COR-L47 (cell line): Measurements from ENCODE around the gene ITPR2.
"Not testable (repeated sequence)": the region's sequence is repeated elsewhere in the genome, so short reads cannot be mapped to it uniquely, and the experiment has no call there.

ENCODE experiments used
- DNase-seq: peaks from one replicate; lab custom pipeline; 2025; lab: John Stamatoyannopoulos, UW

ITPR2 gene

DNA sequence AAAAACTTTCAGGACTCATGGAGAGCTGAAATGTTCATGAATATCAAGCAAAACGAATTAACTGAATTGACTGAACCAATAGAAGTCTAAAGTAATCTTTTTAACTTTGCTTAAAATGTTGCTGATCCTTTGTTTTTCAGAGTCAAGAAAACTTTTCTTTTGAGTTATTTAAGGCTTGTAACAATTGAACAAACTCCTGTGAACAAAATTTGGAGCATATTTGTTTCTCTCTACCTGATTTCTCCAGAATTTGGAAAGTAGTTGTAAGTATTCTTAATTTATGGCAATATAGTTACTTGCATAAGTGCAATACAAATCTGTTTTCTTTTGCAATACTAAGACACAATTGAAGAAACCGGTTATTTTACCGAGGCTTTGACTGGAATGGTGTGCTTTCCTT lies 77.6 kb downstream of the ITPR2 start:
- DNase-seq, result not testable (repeated sequence)

DNA sequence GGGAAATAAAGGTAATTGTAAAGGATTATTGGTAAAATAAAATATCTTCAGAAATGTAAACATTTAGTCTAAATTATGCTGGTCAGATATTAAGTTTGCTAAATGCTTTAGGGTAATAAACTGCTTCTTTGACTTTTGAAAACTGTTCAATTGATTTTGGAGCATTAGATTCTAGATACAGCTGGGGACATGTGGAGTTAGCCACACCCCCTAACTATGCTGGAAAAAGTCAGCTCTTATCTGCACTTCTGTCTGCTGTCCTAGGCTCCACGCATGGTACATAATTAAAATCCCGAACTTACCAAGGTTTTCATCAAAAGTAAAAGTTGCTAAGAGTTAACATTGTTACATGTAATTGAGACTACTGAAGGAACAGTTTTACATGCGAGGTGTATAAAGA lies 78.8 kb downstream of the ITPR2 start:
- DNase-seq, result no peak

DNA sequence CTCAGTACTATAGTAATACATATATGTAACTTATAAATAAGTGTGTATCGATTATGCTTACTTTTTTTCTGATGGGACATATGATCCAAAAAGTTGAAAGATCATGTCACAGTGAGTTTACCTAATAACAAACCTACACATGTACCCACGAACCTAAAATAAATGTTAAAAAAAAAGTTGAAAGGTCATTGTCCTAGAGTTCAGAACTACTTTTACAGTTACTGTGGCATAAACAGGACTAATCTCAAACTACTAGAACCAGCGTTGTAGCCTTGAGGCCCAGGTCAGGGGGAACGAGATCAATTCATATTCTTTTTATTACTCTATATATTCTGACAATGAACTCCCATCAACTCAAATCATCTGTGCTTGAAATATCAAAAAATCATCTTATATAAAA lies 81.8 kb downstream of the ITPR2 start:
- DNase-seq, result no peak

DNA sequence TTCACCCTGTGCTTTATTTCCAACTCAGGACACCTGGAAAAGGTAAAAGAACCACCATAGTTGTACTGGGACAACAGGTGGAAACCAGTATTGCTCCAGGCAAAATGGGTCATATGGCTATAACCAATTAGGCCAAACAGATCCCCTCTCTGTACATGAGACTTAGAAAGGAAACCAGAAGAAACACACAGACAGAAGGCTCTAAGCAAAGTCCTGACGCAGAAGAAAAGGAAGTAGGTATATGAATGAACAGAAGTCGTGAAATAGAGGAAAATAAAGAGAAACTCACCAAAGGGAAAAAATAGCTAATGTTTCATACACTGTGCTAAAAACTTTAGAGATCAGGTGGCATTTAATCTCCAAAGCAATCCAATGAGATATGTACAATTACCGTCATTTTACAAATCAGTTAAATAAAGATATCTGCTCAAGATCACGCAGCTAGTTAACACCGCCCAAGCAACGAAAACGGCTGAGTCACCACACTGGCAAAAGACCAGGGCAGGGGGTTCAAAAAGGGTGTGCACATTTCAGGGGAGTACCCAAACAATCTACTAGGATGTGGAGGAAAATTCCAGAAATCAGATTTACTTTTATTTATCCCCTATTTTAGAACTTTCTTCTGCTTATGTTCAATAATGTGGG lies 82.3 kb downstream of the ITPR2 start:
- no peak for DNase-seq

DNA sequence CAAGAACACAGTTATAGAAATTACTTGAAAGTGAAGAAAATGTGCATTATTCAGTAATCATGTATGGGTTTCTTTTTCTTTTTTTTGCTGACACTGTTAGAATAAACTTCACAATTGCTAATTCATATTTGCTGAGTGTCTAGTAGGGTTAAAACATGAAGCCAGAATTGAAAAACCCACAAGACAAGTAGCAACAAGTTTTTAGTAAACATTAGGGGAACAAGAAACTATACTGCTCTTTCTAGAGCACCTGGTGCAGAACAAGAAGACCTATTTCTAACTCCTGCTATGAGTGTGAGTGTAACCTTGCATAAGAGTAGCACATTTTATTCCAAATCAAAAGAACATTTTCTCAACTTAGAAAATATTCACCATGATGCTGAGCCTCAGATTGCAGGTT lies 83.2 kb downstream of the ITPR2 start:
- DNase-seq, result no peak

DNA sequence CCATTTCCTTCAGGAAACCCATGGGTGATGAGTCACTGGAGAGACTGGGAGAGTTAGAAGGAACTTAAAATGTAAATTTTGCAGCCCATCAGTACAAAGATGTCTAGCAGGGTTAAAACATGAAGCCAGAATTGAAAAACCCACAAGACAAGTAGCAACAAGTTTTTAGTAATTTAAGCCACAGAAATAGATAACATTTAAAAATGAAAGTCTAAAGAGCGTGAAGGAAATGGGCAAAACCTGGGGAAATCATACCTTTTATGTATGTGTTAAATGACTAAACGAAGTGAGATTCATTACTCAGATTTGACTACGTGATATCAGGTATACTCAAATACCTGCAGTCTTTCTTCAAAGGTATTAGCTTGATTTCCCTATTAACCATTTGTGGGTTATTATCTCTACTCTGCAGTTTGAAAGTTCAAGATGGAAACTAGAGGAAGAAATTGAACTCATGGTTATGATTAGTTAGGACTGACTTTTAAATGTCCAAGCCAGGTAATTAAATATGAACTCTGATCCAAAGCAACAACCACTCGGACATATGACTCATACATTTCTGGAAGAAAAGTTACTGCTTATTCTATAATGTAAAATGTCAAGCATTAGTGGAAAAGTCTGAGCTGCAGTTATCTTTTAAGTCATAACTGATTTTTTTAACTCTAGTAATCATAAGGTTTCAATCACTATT lies 84.1 kb downstream of the ITPR2 start:
- DNase-seq, result no peak

DNA sequence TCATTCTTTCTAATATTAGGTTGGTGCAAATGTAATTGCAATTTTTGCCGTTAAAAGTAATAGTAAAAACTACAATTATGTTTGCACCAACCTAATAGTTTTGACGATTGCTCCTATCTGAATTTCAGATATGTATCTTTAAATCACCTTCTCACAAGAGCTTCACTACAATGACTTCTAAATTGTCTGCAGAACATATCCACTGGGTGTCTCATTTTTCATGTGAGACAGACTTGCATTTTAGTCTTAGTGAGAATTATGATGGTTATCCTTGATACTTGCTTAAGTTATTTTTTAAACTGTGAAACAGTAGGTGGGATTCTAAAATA lies 84.6 kb downstream of the ITPR2 start:
- no peak for DNase-seq

DNA sequence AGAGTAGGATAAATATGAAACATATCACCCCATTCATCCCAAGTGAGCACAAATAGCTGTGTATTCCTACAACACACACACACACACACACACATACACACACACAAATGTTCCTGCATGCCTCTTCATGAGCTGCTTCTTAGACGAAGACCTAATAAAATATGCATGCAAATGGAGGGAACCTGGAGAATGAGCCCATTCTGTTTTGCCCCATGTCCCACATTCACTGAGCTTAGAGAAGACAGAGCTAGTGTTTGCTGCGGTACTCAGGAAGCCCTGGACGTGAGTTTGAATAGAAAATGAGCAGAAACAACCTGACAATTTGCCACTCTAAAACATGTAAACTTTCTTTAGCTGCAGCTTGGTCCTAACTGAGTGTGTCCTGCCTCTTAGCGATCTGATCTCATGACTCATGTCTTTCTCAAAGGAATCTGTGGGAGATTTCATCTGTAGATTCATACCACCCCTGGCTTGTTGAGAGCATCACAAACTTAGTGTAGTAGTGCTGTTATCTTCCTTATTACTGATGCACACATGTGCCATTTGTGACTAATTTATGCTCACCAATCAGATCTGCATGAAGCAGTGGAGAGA lies 86.8 kb downstream of the ITPR2 start:
- no peak for DNase-seq

DNA sequence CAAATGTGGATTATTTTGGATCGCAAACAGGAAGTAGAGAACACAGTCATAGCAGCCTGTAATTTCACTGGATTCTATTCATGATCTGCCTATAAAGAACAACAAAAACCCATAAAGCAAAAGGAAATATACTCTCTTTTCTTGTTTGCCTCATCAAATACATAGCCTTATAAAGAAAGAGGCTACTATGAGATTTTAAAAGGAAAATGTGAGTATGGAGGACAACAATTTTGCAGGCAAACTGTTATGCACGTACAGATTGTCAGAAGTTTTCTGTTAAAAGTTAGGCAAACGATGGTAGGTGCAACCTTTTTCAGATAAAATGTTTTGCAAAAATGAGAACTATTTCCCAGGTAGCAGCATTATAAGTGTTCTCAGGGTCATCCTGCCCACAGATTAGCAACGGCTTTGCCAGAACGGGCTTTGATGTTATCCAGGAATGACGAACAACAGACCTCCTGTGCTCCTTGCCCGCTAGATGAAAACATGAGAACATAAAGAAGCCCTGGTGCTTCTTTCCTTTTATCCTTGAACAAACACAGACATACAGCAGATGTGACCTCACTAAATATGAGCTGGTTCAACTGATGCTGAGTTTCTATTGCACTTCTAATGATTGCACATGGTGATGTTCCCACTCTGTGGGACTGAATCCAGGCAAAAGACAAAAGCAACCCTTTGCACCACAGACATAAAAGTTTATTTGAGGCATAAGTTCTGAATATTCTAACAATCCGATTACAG lies 88.1 kb downstream of the ITPR2 start:
- DNase-seq, result no peak

DNA sequence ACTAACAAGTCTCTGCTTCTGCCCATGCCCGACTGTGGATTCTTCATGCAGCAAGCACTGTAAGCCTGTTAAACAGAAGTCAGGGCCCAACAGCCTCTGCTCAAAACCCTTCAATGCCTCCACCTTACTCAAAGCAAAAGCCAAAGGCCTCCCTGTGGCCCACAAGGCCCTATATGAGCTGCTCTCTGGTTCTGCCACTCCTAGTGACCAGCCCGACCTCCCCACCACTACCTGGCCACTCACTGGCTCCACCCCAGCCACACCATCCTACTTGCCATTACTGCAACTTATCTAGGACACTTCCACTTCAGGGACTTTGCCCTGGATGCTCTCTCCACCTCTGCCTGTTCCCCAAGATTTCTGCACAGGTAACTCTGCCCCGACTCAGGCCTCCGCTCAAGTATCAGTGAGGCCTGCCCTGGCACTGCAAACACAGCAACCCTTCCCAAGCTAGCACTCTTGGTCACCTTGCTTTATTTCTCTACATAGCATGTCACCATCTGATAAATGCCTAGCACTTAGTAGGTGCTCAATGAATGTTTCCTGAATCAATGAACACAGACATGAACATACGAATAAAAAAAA lies 88.9 kb downstream of the ITPR2 start:
- DNase-seq, result no peak

DNA sequence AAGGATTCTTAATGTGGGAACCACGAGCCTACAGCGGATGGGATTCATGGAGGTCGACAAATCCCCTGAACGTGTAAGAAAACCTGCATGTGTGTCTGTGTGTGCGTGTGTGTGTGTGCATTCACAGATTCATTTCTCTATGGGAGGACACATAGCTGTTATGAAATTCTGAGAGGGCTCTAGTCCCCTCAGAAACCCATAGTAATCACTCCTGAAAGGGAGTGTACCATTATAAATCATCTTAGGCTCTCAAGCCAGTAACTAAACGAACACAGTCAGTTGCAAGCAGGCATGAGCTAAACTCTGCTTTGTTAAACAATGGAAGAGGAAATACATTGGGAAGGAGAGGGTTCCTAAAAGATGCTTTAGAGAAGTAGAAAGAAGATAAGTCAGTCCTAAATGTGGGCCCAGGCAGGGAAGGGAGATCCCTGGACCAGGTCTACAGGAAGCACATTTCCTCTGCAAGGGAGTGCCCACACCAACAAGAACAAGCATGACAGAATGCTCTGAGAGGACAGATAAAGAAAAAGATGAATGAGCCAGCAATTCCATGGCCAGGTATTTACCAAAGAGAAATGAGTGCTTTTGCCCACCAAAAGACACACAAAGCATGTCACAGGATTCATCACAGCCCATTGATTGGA lies 91.3 kb downstream of the ITPR2 start:
- DNase-seq, result no peak

DNA sequence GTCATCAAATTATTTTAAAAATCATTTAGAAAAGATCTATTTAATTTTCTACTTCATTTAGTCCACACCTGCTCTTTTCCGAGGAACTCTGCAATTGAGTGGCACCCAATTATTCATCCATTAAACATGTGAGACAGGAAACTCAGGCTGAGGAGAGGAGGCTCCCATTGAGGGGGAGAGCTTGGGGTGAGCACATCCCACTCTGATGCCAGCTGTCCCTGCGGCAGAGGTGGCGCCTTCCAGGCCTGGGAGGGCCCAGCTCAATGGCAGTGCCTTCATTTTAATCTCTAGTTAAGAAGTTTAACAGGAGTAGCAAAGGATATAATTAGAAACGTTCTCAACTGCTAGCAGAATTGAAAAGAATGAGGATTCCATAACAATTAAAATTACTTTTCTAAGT lies 92.0 kb downstream of the ITPR2 start:
- DNase-seq, result no peak

DNA sequence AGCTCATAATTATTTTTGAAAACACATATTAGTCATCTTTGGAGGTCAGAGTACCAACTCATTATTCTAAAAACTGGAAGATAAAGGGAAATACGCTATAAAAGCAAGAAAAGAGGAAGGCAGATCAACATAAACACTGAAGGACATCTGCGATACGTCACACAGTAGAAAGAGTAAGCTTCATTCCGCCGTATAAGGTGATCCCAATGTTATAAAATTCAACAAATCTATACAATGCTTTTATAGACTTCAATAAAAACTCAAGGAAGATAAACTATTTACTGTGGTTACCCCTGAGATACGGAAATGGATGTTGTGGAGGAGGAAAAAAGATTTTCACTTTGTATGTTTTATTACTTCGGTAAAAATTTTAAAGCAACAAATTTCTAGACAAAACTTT lies 92.6 kb downstream of the ITPR2 start:
- DNase-seq, result no peak

DNA sequence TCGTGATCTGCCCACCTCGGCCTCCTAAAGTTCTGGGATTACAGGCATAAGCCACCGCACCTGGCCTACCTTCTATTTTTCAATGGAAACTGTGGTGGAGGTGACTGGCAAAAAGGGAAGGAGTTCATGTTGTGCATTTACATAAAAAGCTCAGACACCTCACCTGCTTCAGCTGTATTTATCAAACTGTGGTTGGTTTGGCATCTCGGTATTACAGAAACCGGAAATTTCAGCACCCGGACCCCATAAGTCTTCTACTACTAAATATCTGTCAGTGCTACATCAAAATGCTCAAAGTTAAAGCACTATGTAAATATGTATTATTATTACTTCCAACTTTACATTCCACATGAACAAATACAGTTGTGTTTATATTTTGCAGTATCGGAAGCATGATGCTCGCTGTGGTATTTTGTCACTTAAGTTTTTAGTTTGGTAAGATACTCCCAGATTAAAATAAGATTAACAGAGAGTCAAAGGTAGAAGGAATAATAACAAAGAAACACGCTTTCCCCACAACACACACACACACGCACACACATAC lies 95.4 kb downstream of the ITPR2 start:
- DNase-seq, result no peak

DNA sequence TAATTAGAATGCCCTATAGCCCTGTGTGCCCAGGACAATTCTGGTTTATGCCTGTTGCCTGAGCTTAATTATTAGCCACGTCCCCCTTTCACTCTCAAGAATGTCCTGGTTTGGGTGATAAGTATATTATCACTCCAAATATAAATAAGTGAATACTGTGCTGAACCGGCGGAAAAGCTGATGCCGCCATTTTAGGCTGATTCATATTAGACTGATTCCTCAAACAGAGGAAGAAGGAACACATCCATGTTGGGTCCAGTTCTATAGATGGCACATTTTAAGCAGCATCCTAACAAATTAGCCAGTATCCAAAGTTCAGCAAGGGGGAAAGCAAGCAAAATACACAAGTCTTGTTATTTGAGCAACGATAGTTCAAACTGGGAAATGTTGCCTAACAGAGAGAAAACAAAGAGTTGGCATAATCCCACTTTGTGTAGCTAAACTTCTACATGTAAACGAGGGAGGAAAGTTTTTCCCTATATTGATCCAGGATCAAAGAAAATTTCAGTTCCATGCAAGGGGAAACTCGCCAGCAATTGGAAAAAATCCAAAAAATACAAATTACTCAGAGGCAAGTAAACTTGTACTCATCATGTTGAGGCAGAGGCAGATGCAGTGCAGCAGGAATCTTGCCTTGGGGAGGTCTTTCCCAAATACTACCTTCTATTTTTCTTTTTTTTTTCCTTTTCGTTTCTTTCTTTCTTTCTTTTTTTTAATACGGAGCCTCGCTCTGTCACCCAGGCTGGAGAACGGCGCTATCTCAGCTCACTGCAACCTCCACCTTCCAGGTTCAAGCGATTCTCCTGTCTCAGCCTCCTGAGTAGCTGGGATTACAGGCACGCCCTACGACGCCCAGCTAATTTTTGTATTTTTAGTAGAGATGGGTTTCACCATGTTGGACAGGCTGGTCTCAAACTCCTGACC lies 96.2 kb downstream of the ITPR2 start:
- no peak for DNase-seq

DNA sequence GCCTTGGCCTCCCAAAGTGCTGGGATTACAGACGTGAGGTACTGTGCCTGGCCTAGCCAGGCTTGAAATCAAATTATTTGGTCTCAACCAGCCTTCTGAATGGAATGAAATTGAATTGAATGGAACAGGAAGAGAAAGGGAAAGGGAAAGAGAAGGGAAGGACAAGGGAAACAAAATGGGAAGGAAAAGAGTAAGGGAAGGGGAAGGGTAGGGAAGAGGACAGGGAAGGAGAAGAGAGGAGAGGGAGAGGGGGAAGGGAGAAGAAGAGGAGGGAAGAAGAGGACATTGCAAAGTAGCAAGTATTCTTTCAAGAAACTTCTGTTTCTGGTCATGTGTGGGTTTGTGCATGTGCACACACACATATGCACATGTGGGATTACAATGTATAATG lies 97.8 kb downstream of the ITPR2 start:
- no peak for DNase-seq

DNA sequence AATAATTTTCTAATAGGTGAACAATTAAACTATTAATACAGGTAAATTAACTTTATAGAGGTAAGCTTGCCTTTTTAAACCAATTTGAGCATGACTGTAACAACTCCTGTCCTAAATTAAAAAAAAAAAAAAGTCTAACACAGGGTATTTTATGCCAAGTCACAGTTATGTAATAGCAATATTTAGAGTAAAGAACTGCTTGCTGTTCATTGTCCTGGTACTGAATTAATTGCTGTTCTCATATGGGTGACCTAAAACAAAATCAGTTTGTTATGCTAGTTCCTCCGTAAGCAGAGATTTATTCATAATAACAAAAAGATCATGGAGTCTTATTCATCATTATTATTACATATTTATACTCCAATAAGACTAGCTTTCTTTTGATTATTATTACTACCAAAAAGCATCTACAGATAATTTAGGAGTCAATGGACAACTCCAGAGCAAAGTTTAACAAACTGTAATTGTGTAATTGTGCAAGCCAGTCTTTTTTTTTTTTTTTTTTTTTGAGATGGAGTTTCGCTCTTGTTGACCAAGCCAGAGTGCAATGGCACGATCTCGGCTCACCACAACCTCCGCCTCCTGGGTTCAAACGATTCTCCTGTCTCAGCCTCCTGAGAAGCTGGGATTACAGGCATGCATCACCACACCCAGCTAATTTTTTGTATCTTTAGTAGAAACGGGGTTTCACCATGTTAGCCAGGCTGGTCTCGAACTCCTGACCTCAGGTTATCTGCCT lies 98.3 kb downstream of the ITPR2 start:
- DNase-seq, result no peak

DNA sequence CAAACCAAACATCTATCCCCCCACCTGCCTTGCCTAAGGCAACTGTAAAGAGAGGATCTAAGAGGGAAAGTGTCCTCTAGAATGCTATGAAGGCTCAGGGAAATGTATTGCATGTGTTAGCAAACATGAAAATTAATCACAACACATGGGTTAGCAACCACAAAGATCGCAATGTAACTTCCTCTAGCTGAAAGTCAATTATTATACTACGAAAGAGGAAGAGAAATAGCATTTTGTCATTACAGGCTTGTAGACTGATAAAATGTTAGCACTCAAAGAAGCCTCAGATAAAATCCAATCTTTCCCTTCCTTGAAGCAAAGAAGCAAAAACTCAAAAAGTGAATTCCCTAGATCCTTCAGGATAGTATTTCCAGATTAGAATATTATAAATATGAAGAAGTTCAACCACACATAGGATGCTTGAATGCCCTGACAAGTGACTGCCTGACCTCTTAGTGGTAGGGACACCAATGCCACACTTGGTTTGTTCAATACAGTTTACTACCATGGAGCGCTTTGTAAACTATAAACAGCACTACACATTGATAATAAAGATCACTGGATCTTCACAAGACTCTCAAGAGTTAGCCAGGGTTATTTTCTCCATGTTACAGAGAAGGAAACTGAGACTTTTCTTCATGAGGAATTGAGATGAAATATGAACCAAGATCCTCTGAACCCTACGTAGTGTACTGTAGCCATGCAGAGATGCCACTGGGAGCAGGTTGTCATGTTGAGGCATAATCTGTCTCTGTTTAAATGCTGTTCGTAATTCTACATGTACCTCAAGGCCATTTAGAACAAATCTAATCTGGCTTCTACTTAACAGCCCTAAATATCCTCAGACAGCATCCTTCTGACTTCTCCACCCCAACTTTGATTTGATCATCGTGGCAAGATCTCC lies 100.7 kb downstream of the ITPR2 start:
- no peak for DNase-seq
